GM18520 (cell line): ENCODE data around the gene SCART1.
"Not testable (repeated sequence)": the region's sequence is repeated elsewhere in the genome, so short reads cannot be mapped to it uniquely, and the experiment has no call there.

Source experiments
- ATAC-seq: cut with Tn5 transposase; IDR thresholded peaks from one replicate; pipeline ENCODE4 v1.9.1; 2021; ENCODE audit not compliant: unreplicated experiment

SCART1 gene

DNA sequence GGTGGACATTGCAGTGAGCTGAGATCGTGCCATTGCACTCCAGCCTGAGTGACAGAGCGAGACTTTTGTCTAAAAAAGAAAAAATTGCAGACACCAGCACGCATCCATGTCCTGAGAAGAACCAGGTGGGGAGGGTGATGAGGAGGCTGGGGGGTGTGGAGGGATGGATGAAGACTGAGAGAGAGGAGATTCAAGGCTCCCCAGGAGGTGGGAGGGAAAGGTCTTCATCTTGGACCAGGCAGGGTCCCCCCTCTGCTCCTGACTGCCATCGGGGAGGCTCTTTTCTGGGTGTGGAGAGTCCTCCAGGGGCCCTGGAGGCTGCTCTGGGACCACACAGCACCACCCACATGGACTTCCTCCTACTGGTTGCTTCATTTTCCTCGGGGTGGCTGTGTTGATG, 1.5 kb downstream of the SCART1 start:
- no peak for ATAC-seq

DNA sequence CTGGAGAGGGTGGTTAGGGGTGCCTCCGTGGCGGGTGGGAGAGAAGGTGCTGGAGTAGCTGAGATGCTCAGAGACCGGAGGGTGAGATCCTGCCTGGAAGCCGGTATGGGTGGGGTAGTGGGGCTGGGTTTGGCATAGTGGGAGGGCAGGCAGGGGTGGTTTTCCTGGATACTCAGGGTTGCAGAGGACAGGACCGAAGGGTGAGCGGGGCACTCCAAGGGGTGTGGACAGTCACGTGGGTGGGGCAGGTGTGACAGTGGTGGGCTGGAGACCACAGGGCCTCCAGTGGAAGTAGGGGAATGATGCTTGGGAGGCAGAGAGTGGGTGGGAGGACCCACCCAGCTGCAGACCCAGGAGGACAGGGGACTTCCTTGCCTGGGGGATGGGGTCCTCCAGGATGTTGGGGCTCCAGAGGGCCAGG, 1.9 kb downstream of the SCART1 start:
- no peak for ATAC-seq

DNA sequence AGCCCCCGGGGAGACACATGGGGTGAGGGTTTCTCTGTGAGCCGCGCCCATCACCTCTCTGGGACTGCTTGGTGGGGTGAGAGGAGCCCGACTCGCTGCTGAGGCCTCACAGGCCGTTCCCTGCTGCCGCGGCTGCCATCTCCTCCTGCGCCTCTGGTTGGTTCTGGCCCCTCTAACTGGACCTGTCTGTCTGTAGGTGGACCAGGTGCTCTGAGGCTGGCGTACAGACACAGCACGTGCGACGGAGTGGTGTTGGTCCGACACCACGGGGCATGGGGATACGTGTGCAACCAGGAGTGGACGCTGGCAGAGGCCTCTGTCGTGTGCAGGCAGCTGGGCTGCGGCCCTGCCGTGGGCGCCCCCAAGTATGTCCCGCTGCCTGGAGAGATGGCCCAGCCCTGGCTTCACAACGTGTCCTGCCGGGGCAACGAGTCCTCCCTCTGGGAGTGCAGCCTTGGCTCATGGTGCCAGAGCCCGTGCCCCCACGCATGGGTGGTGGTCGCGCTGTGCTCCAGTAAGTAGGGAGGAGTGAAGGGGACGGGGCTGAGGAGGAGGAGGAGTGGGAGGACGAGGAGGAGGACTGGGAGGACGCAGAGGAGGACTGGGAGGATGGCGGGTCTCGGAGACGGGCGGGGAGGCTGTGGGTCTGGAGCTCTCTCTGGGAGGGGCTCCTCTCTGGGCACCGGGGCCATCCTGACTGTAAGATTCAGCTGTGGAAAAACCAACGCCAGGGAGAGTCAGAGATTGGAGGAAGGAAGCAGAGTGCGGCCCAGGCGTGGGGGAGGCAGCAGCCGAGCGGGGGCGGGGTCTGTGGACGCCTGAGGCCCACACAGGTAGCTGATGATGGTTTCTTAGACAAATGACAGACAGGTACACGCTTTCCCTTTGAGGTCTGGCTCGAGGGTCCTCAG, 2.6 kb downstream of the SCART1 start:
- no peak for ATAC-seq

DNA sequence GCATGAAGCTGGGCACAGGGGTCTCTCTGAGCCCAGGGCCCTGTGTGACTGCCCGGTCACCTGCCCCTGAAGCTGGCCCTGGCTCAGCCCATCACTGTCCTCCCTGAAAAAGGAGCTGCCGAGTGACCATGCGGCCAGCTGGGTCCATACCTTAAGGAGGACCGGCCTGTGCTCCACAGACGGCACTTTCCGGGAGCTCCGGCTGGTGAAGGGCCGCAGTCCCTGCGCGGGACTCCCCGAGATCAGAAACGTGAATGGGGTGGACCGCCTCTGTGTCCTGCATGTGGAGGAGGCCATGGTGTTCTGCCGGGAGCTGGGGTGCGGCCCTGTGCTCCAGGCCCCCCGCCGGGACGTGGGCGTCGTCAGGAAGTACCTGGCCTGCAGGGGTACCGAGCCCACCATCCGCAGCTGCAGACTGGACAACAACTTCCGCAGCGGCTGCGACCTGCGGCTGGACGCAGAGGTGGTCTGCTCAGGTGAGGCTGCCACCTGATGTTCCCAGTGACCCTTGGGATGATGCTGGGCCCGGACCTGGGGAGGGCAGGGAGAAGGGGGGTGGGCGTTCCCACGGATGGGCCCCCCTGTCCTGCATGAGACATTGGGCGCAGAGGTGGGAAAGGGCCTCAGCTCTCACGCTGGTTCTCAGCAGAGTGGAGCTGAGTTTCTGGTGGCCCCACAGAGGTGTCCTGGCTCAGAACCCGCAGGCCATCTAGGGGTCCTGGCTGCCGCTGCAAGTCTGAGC, 3.5 kb downstream of the SCART1 start:
- no peak for ATAC-seq

DNA sequence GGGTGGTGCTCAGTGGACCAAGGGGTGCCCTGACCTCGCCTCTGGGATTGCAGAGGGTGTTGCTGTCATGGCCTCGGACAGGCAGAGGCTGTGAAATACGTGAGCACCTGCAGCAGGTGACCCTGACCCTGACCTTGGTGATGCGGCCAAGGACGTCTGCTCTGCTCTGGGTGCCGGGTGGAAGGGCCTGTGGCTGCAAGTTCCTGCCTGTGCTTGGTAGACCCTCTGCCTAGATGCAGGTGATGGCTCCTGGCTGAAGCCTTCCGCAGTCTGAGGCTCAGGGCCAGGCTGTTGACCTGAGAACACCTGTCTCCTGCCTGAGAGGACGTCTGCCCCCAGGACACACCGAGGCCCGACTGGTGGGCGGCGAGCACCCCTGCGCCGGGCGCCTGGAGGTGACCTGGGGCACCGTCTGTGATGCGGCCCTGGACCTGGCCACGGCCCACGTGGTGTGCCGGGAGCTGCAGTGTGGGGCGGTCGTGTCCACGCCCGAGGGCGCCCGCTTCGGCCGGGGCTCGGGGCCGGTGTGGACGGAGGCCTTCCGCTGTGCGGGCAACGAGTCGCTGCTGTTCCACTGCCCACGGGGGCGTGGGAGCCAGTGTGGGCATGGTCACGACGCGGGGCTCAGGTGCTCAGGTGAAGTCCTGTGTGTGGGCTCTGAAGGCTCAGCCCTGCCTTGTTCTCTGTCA, 4.4 kb downstream of the SCART1 start:
- ATAC-seq, result no peak

DNA sequence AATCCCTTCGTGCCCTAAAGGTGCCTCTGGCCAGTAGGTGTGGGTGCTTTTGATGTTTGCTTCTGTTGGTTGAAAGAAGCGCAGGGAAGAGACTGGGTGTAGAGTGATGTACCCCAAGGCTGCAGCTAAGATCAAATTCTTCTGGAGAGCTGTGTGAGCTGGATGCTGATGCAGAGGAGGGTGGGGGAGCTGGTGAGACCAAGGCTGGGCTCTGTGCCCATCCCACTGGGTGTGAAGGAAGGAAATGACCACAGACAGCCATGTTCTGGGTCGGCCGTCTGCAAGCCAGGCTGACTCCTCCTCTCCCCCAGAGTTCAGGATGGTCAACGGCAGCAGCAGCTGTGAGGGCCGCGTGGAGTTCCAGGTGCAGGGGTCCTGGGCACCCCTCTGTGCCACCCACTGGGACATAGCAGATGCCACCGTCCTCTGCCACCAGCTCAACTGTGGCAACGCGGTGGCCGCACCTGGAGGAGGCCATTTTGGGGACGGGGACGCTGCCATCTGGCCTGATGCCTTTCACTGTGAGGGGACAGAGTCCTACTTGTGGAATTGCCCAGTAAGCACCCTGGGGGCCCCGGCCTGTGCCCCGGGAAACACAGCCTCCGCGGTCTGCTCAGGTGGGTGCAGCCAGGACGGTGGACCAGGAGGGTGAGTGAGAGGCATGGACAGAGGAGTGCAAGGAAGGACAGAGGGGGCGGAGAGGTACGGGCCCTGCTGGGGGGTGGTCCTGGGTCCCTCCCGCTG, 5.1 kb downstream of the SCART1 start:
- ATAC-seq, result no peak

DNA sequence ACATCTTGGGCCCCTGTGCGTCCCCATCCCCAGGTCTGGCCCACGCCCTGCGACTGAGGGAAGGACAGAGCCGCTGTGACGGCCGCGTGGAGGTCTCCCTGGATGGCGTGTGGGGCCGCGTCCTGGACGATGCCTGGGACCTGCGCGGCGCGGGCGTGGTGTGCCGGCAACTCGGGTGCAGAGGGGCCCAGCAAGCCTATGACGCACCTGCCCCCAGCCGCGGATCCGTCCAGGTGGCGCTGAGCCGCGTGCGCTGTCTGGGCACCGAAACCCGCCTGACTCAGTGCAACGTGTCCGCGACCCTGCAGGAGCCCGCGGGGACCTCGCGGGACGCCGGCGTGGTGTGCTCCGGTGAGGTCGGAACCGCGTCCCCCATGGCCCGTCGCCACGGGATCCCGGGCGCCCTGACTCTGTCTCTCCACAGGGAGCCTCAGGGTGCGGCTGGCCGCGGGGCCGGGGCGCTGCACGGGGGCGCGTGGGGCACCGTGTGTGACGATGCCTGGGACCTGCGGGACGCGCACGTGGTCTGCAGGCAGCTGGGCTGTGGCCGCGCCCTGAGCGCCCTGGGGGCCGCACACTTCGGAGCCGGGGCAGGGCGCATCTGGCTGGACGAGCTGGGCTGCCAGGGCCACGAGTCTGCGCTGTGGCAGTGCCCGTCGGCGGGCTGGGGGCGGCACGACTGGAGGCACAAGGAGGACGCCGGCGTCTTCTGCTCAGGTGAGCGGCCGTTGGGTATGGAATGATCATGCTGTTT, 5.9 kb downstream of the SCART1 start:
- no peak for ATAC-seq

DNA sequence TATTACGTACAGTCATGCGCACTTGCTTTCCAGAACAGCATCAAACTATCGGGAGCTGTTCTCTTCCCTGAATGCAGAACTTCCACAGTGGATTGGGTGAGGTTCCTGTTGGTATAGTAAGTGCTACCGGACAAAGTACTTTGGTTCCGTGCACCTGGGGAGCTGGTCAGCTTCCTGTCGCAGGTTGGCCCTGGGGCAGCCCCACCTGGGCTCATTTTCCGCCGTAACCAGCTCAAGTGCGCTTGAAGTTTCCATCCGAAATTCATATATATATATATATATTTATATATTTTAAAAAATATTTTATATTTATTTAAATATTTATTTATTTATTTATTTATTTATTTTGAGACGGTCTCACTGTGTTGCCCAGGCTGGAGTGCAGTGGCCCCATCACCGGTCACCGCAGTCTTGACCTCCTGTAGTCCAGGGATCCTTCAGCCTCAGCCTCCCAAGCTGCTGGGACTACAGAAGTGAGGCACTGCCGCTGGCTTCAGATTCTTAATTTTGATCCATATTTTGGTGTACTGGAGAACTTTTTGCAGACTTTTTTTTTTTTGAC, 6.5 kb downstream of the SCART1 start:
- ATAC-seq, result no peak

DNA sequence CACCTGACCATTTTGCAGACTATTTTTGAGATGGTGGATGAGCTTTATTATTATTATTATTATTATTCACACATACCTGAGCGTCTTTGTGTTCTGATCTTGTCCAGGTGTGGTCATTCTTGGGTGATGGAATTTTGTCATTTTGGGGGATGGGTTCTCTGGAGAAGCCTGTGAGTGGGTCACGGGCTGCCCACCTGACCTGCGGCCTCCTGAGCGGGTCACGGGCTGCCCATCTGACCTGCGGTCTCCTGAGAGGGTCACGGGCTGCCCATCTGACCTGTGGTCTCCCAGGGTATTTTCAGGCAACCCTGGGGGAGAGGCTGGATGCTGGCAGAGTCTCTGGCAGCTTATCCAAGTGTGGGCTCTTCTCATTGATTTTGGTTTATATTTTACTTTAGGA, 7.3 kb downstream of the SCART1 start:
- no peak for ATAC-seq

DNA sequence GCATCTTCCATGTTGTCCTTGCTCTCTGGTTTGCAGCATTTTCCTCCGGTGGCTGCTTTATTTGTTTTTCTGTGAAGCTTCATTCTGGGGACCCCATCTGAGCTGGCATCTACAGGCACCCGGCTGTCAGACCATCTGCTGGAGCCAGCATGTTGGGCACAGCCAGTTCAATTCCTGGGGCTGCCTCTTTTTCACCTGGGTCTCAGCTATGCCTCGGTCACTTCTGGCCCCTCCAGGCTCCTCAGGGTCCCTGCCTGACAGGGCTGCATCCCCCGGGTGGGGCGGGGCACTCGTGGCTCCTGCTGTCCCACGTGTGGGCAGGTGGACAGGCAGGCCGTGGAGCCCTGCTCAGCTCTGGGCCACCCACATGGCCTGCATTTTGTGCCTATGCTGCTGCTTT, 8.1 kb downstream of the SCART1 start:
- no peak for ATAC-seq

DNA sequence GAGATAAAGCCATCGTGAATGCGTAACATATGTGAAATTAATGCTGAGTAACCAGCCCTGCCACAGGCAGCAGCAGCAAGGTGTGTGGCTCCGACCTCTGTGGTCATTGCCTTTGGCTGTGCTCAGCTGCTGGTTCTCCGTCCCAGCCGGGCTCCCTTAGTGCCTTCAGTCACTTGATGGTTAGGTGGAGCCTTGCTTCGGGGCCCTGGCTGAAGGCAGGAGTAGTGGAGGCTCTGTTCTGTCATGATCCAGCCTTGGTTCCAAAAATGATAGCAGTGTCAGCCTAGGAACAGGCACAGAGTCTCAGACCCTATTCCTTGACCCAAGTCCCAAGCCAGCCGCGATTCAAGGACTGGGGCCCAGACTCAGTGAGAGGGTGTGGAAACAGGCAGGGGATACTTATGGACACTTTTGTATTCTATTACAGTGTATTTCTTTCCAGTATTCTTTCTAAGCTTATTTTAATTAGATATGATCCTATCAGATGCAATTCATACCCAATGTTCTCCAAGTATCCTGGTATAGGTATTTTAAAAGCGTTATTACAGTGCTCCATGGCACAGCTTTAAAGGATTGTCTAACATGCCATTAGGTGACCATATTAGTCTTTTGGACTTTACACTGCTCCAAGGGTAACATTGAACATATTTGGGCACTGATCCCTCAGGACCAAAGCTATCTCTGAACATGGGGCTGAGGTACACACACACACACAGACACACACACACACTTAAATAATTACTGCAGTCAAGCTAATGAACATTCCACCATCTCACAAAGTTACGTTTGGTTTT, 9.0 kb downstream of the SCART1 start:
- ATAC-seq, result no peak

DNA sequence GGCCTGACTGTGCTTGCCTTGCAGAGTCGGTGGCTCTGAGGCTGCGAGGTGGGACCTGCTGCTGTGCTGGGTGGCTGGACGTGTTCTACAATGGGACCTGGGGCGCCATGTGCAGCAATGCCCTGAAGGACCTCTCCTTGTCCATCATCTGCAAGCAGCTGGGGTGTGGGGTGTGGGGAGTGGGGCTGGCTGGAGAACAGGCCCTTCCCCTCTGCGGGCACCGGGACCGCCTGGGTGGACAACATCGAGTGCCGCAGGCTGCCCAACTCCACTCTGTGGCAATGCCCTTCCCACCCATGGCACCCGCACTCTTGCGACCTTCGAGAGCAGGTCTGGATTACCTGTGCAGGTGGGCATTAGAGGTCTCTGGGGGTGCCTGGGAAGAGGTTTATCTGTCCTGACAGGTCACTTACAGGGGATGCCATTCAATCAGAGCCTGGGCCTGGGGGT, 10.9 kb downstream of the SCART1 start:
- no peak for ATAC-seq

DNA sequence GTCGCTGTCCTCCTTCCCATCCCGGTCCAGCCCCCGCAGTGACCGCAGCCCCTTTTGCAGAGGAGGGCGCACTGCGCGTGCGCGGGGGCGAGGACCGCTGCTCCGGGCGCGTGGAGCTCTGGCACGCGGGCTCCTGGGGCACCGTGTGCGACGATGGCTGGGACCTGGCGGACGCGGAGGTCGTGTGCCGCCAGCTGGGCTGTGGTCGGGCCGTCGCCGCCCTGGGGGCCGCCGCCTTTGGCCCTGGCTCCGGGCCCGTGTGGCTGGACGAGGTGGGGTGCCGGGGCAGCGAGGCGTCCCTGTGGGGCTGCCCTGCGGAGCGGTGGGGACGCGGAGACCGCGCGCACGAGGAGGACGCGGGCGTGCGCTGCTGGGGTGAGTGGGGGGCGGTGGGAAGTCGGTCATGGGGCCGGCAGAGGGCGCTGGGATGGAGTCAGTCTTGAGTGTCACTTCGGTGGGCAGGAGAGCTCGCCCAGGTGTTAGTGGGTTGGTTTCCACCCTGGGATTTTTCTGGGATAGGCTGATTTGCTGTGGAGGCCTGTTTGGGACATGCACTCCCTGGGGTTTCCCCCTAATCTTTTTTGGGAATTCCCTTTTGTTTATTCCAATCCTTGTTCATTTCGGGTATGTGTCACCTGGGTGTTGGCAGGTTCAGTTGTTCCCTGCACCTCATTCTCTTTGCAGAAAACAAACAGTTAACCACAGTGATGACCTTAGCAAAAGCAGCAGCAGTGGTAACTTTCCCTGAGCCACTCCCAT, 11.6 kb downstream of the SCART1 start:
- no peak for ATAC-seq

DNA sequence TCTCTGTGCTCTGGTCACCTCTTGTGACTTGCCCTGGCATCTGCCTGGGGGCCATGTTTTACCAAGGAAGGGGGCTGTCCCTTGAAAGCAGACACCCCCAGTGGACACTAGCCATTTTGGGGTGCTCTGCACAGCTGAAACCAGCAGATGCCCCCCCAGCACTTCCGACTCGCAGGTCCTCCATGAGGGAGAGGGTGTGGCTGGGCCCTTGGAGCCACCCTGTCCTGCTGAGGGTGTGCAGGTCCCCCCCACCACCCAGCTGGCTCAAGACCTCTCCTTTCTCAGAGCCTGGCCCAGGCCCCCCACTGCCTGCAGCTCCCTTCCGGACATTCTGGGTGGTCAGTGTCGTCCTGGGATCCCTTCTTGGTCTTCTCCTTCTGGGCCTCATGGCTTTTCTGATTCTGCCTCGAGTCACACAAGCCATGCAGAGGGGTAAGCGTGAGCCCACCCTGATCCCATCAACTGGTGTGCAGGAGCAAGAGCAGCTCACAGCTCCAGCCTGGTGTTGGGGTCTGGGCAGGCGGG, 12.3 kb downstream of the SCART1 start:
- no peak for ATAC-seq

DNA sequence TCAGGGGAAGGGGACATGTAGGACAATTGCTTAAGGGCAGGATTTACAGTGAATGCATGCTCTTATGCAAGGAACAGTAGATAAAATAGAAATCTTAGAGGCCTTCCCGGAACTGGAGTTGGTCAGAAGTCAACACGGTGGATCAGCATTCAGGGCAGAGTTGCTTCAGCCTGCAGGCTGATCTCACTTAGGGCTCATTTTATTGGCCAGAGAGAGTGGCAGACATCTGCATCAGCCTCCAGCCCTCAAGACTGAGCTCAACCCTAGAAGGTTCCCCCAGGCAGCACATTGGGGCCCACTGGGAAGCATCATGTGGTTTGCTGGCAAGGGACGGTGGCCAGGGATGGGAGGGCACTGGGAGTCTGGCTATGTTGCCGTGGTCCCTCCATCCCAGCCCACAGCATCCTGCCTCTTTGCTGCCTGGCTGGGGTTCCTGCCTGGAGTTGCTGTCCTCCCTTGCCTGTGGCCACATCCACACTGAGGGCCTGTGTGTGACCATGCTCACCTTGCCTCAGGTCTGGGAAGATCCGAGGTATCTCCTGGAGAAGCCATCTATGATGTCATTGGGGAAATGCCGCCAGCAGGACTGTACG, 13.0 kb downstream of the SCART1 start:
- no peak for ATAC-seq

DNA sequence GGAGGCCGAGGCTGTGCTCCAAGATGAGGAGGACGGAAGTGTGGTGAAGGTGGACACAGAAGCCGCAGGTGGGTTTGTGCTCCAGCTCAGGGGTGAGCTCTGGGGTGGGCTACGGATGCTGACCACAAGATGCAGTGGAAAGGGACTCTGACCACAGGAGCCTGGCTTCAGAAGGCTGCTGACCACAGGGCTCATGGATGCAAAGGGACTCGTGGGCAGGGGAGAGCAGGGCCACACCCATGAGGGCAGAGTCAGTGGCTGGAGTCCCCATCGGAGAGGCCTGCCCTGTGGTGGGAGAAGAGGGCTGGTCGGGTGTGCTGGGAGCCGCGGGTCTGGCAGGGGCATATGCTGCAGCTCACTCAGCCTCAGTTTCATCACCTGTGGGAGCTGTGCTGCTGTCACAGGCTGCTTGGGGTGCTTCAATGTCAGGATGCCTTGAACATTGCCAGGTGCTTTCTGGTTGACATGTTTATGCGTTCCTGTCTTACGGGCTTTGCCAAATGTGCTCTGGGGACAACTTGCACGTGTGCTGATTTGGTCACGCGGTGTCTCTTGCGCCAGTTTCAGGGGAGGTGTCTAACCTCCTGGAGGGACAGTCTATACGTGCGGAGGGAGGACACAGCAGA, 13.7 kb downstream of the SCART1 start:
- ATAC-seq, result no peak

DNA sequence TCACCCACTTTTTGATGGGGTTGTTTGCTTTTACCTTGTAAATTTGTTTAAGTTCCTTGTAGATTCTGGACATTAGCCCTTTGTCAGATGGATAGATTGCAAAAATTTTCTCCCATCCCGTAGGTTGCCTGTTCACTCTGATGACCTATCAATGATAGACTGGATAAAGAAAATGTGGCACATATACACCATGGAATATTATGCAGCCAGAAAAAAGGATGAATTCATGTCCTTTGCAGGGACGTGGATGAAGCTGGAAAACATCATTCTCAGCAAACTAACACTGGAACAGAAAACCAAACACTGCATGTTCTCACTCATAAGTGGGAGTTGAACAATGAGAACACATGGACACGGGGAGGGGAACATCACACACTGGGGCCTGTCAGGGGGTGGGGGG, 15.5 kb downstream of the SCART1 start:
- ATAC-seq, result not testable (repeated sequence)
